Ishikawa (cell line): ENCODE measurements around the gene P2RY2.

Source experiments
- CEBPB ChIP-seq: IDR thresholded peaks from 2 replicates; pipeline ENCODE4 v1.6.1; 2012
- CREB1 ChIP-seq: IDR thresholded peaks from 2 replicates; pipeline ENCODE4 v1.6.1; 2012; ENCODE audit warnings: low read depth
- EGR1 ChIP-seq: IDR thresholded peaks from 2 replicates; pipeline ENCODE4 v1.6.1; 2012
- EP300 ChIP-seq: IDR thresholded peaks from 2 replicates; pipeline ENCODE4 v1.6.1; 2012; ENCODE audit warnings: borderline replicate concordance
- FOXM1 ChIP-seq: IDR thresholded peaks from 2 replicates; pipeline ENCODE4 v1.6.1; 2012; ENCODE audit warnings: low read depth, borderline replicate concordance
- MAX ChIP-seq: IDR thresholded peaks from 2 replicates; pipeline ENCODE4 v1.6.1; 2012
- NFIC ChIP-seq: IDR thresholded peaks from 2 replicates; pipeline ENCODE4 v1.6.1; 2012
- RAD21 ChIP-seq: IDR thresholded peaks from 2 replicates; pipeline ENCODE4 v1.6.1; 2012; ENCODE audit warnings: low read depth
- REST ChIP-seq: IDR thresholded peaks from 2 replicates; pipeline ENCODE4 v1.6.1; 2012; ENCODE audit warnings: low read depth, mild to moderate bottlenecking
- TAF1 ChIP-seq: IDR thresholded peaks from 2 replicates; pipeline ENCODE4 v1.6.1; 2012; ENCODE audit warnings: low read depth, mild to moderate bottlenecking
- TCF12 ChIP-seq: IDR thresholded peaks from 2 replicates; pipeline ENCODE4 v1.6.1; 2012; ENCODE audit warnings: low read depth
- TEAD4 ChIP-seq: IDR thresholded peaks from 2 replicates; pipeline ENCODE4 v1.6.1; 2012
- USF1 ChIP-seq: IDR thresholded peaks from 2 replicates; pipeline ENCODE4 v1.6.1; 2012
- YY1 ChIP-seq: IDR thresholded peaks from 2 replicates; pipeline ENCODE4 v1.6.1; 2012; ENCODE audit warnings: low read depth

GRCh38 chr11:73177778-73178539 is 40.1 kb upstream of the P2RY2 start:
- TF ChIP-seq MAX = no peak
- TF ChIP-seq REST = no peak
- no peak for TF ChIP-seq EP300
- TF ChIP-seq CREB1 = no peak
- no peak for TF ChIP-seq TCF12
- TF ChIP-seq TEAD4 = no peak
- TF ChIP-seq USF1 = no peak
- TF ChIP-seq CEBPB = no peak
- TF ChIP-seq TAF1 = no peak
- no peak for TF ChIP-seq NFIC
- peak; percentile 97 for TF ChIP-seq RAD21
- no peak for TF ChIP-seq EGR1
- TF ChIP-seq YY1 = no peak
- no peak for TF ChIP-seq FOXM1
